ENCODE data around the gene BRICD5.

BRICD5 gene

GRCh38 chr16:2170587-2171435 is 39.9 kb downstream of the BRICD5 start:
- TF ChIP-seq CTCF (IDR thresholded peaks at IDR 0.05; ENCODE audit: insufficient read depth, low read depth, low read length, missing control alignments) = no peak
- no peak for DNase-seq (ENCODE audit: low read depth)
- H3K4me3 ChIP-seq (ENCODE audit: low read depth, low read length) = no peak overlapping the region

GRCh38 chr16:2170080-2170479 is 40.6 kb downstream of the BRICD5 start:
- TF ChIP-seq CTCF (IDR thresholded peaks at IDR 0.05; ENCODE audit: insufficient read depth, low read depth, low read length, missing control alignments) = no peak
- H3K4me3 ChIP-seq (ENCODE audit: low read depth, low read length) = no peak overlapping the region
- DNase-seq (ENCODE audit: low read depth) = no peak

- H3K4me3 ChIP-seq (ENCODE audit: low read depth, low read length) = no peak overlapping the region
- DNase-seq (ENCODE audit: low read depth) = no peak
- TF ChIP-seq CTCF (IDR thresholded peaks at IDR 0.05; ENCODE audit: insufficient read depth, low read depth, low read length, missing control alignments) = no peak
Observed at GRCh38 chr16:2167068-2167638, 43.5 kb downstream of the BRICD5 start.

GRCh38 chr16:2166263-2167067 is 44.2 kb downstream of the BRICD5 start:
- no peak overlapping the region for H3K4me3 ChIP-seq (ENCODE audit: low read depth, low read length)
- no peak for DNase-seq (ENCODE audit: low read depth)
- TF ChIP-seq CTCF (IDR thresholded peaks at IDR 0.05; ENCODE audit: insufficient read depth, low read depth, low read length, missing control alignments) = no peak

GRCh38 chr16:2165861-2166260 is 44.8 kb downstream of the BRICD5 start:
- H3K4me3 ChIP-seq (ENCODE audit: low read depth, low read length) = no peak overlapping the region
- DNase-seq (ENCODE audit: low read depth) = no peak
- TF ChIP-seq CTCF (IDR thresholded peaks at IDR 0.05; ENCODE audit: insufficient read depth, low read depth, low read length, missing control alignments) = no peak

DNA sequence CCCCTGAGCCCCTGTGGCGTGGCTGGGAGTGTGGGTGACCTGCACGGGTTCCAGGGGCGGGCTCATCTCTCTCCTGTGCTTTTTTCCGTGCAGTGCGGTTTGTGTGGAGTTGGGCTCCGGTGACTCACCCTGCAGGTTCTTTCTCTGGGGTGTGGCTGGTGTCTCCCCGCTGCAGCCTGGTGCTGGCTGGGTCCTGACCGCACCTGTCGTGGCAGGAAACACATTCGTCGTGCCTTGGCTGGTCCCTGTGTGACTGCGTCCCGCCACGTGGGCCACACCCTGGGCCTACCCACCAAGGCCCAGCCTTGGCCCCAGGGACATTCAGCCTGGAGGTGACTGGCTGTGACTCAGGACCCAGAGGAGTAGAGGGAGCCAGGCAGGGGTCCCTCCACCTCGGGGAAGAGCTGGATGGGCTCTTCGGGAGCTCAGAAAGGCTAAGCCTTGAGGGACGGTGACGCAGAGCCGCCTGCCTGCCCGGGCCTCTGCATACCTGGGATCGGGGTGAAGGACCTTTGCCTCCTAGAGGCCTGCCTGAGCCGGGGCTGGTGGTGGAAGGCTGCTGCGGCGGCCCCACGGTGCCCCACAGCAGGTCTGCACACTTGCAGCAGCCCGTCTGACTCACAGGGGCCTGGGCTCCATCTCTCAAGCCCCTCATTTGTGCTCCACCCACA is 47.3 kb downstream of the BRICD5 start:
- no peak overlapping the region for H3K4me3 ChIP-seq (ENCODE audit: low read depth, low read length)
- no peak for DNase-seq (ENCODE audit: low read depth)
- TF ChIP-seq CTCF (IDR thresholded peaks at IDR 0.05; ENCODE audit: insufficient read depth, low read depth, low read length, missing control alignments) = no peak
